Gastrocnemius medialis (tissue), 4 donors: ENCODE data around the gene NCCRP1. TPM values are rescaled to one million over a fixed set of nuclear protein-coding genes. Genes with fewer than 3 reads are reported as not detected.

Experiments
- ATAC-seq, 2 donors: fragments of 150-250 bp; one replicate each; pipeline ENCODE4 v1.9.1; 2016
- DNase-seq, 2 donors: peaks; one replicate each; pipeline ENCODE4 v3.0.0-alpha.2; 2019
- H3K27ac ChIP-seq, 4 donors: fragments of 200-600 bp; sonication (generic); 1 replicate in 1 of 4; 2 replicates in 3 of 4; pipeline ENCODE4 v1.5.1; 2016 to 2018; ENCODE audit warnings: mild to moderate bottlenecking in 2 of 4, moderate library complexity in 1 of 4
- H3K27me3 ChIP-seq, 3 donors: fragments of 200-600 bp; sonication (generic) in 2 of 3; 1 replicate in 1 of 3; 2 replicates in 2 of 3; pipeline versions ENCODE4 v1.5.1 to v1.6.0; 2016 to 2019; ENCODE audit warnings: mild to moderate bottlenecking in 1 of 3, moderate library complexity in 1 of 3
- H3K36me3 ChIP-seq, 2 donors: fragments of 200-600 bp; sonication (generic) in 1 of 2; one replicate each; pipeline ENCODE4 v1.5.1; 2017 to 2018
- H3K4me1 ChIP-seq, 2 donors: fragments of 200-600 bp; sonication (generic) in 1 of 2; one replicate each; pipeline ENCODE4 v1.5.1; 2016 to 2017; ENCODE audit warnings: mild to moderate bottlenecking in 2 of 2
- H3K4me3 ChIP-seq, 4 donors: fragments of 200-600 bp; sonication (generic) in 3 of 4; 1 replicate in 1 of 4; 2 replicates in 3 of 4; pipeline ENCODE4 v1.5.1; 2016 to 2019; ENCODE audit warnings: mild to moderate bottlenecking in 2 of 4
- H3K9me3 ChIP-seq, 3 donors: fragments of 200-600 bp; sonication (generic) in 2 of 3; 1 replicate in 1 of 3; 2 replicates in 2 of 3; pipeline ENCODE4 v1.5.1; 2016 to 2019
- CTCF ChIP-seq, 5 experiments: fragments of 450-650 bp in 3 of 5; fragments of 200-600 bp in 2 of 5; sonication (generic) in 2 of 5; IDR thresholded peaks in 4 of 5; conservative IDR thresholded peaks in 1 of 5; 1 replicate in 4 of 5; 2 replicates in 1 of 5; pipeline ENCODE4 v1.5.1; 2016 to 2019; ENCODE audit warnings: antibody characterized with exemption in 5 of 5, mild to moderate bottlenecking in 3 of 5, moderate library complexity in 3 of 5
- POLR2A ChIP-seq, 2 donors: fragments of 450-650 bp; IDR thresholded peaks; one replicate each; pipeline ENCODE4 v1.6.1; 2017; ENCODE audit warnings: antibody characterized with exemption in 2 of 2, mild to moderate bottlenecking in 2 of 2, moderate library complexity in 2 of 2
- in situ Hi-C, 4 donors: fragments of 200-750 bp; cut with MboI; loops; one replicate each; pipeline versions ENCODE4 v1.15.0 to v1.8.0; 2017; ENCODE audit warnings: low sequenced_read_pairs in 4 of 4
- intact Hi-C: fragments of 100-400 bp; cut with DNase I; formaldehyde crosslinking; loops from one replicate; pipeline ENCODE4 v1.15.1; 2023; ENCODE audit warnings: low total_unique reads
- total RNA-seq, 4 donors: library from RNA; depleted of rRNA; stranded (reverse); fragments of >200 nt; gene quantifications; one replicate each; pipeline versions ENCODE4 v1.1.0 to v1.2.3, GENCODE V29; 2016

The NCCRP1 gene
- total RNA-seq, 4 donors from 2014 or later = not detected

GRCh38 chr19:39199025-39199424 is 2.3 kb downstream of the NCCRP1 start:
- Histone ChIP-seq H3K27ac (no peak overlapping the region), H3K4me3 (no peak overlapping the region), H3K27me3 (peaks cover 69 to 88% (median 86%) of the 10 kb centered on the region in 3 donors), H3K4me1 (no peaks in the 10 kb centered on the region), H3K36me3 (no peaks in the 10 kb centered on the region), H3K9me3 (no peaks in the 10 kb centered on the region)
- DNase-seq = no peak
- in situ Hi-C loops = no loop called here
- intact Hi-C loops = no loop called here
- ATAC-seq = no peak
- no peak for TF ChIP-seq POLR2A (IDR thresholded peaks at IDR 0.05)
- TF ChIP-seq CTCF (IDR thresholded peaks at IDR 0.05 in 4 of 5, conservative IDR thresholded peaks at IDR 0.05 in 1 of 5) = no peak

GRCh38 chr19:39200066-39200802 is 3.5 kb downstream of the NCCRP1 start:
- no peak for ATAC-seq
- DNase-seq = no peak
- Histone ChIP-seq H3K27ac (no peak overlapping the region), H3K36me3 (no peaks in the 10 kb centered on the region), H3K4me1 (no peaks in the 10 kb centered on the region), H3K4me3 (no peak overlapping the region), H3K27me3 (peaks cover 68 to 88% (median 85%) of the 10 kb centered on the region in 3 donors), H3K9me3 (no peaks in the 10 kb centered on the region)
- intact Hi-C loops = no loop called here
- TF ChIP-seq POLR2A (IDR thresholded peaks at IDR 0.05) (no peak), CTCF (IDR thresholded peaks at IDR 0.05 in 4 of 5, conservative IDR thresholded peaks at IDR 0.05 in 1 of 5) (no peak)
- in situ Hi-C loops = no loop called here

- Histone ChIP-seq H3K4me1 (no peaks in the 10 kb centered on the region), H3K4me3 (no peak overlapping the region), H3K27ac (no peak overlapping the region), H3K9me3 (no peaks in the 10 kb centered on the region), H3K36me3 (no peaks in the 10 kb centered on the region), H3K27me3 (peaks cover 64 to 83% (median 80%) of the 10 kb centered on the region in 3 donors)
- ATAC-seq (no peak), DNase-seq (no peak)
- intact Hi-C loops (no loop called here), in situ Hi-C loops (no loop called here)
- TF ChIP-seq CTCF (IDR thresholded peaks at IDR 0.05 in 4 of 5, conservative IDR thresholded peaks at IDR 0.05 in 1 of 5) (no peak), POLR2A (IDR thresholded peaks at IDR 0.05) (no peak)
Measured at GRCh38 chr19:39200803-39201115, 4.0 kb downstream of the NCCRP1 start.

- intact Hi-C loops = no loop called here
- in situ Hi-C loops = no loop called here
- Histone ChIP-seq H3K36me3 (no peaks in the 10 kb centered on the region), H3K4me1 (no peaks in the 10 kb centered on the region), H3K9me3 (no peaks in the 10 kb centered on the region), H3K27ac (no peak overlapping the region), H3K27me3 (peaks cover 46 to 61% (median 58%) of the 10 kb centered on the region in 3 donors), H3K4me3 (no peak overlapping the region)
- DNase-seq = no peak
- TF ChIP-seq CTCF (IDR thresholded peaks at IDR 0.05 in 4 of 5, conservative IDR thresholded peaks at IDR 0.05 in 1 of 5) (no peak), POLR2A (IDR thresholded peaks at IDR 0.05) (no peak)
- no peak for ATAC-seq
Measured at GRCh38 chr19:39202998-39203355, 6.2 kb downstream of the NCCRP1 start.
